Stimulated activated effector memory CD8-positive, alpha-beta T cell treated with anti-CD3 and anti-CD28 coated beads, Interleukin-12 subunit alpha, Interleukin-12 subunit beta, amount 100 ng/mL, for 72 hours (primary cell): Measurements from ENCODE around the gene GTF2H1.
A peak's percentile ranks its signal among the peaks of the same experiment; 100 is the strongest.

ENCODE experiments used
- ATAC-seq: fragments of 150-1000 bp; cut with Tn5 transposase; 2 replicates; pipeline ENCODE4 v1.10.0; 2021
- DNase-seq, 2 donors: peaks; one replicate each; pipeline ENCODE4 v3.0.0; 2021 to 2022; ENCODE audit warnings: low spot score in 2 of 2
- H3K27ac Mint-ChIP-seq: one replicate; pipeline ENCODE4 v1.8.0; 2022; ENCODE audit warnings: mild to moderate bottlenecking, mixed read lengths
- H3K36me3 Mint-ChIP-seq: one replicate; pipeline ENCODE4 v1.8.0; 2022; ENCODE audit warnings: mild to moderate bottlenecking, mixed read lengths
- H3K4me1 Mint-ChIP-seq: one replicate; pipeline ENCODE4 v1.8.0; 2022; ENCODE audit warnings: mixed read lengths
- H3K4me3 Mint-ChIP-seq: one replicate; pipeline ENCODE4 v1.8.0; 2022; ENCODE audit warnings: mild to moderate bottlenecking, mixed read lengths
- H3K9me3 Mint-ChIP-seq: one replicate; pipeline ENCODE4 v1.8.0; 2022; ENCODE audit warnings: mixed read lengths

GTF2H1 gene

DNA sequence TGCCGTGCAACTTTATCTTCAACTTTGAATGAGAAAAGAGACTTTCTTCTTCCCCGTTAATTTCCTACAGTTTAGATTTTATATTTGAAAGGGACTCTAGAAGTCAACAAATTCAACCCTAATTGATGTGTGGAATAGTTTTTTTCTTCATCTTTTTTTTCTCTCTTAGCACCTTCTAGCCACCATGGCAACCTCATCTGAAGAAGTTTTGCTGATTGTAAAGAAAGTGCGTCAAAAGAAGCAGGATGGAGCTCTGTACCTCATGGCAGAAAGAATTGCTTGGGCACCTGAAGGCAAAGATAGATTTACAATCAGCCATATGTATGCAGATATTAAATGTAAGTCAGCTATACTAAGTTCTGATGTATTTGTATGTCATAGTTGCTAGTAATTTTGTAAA is 10.5 kb downstream of the GTF2H1 start:
- DNase-seq: no peak
- H3K27ac Mint-ChIP-seq: peak overlapping the region; percentile 84
- peaks cover 95% of the 10 kb centered on the region for H3K36me3 Mint-ChIP-seq
- H3K4me1 Mint-ChIP-seq: peaks cover 38% of the 10 kb centered on the region
- no peaks in the 10 kb centered on the region for H3K9me3 Mint-ChIP-seq
- ATAC-seq: no peak
- H3K4me3 Mint-ChIP-seq: no peak overlapping the region

DNA sequence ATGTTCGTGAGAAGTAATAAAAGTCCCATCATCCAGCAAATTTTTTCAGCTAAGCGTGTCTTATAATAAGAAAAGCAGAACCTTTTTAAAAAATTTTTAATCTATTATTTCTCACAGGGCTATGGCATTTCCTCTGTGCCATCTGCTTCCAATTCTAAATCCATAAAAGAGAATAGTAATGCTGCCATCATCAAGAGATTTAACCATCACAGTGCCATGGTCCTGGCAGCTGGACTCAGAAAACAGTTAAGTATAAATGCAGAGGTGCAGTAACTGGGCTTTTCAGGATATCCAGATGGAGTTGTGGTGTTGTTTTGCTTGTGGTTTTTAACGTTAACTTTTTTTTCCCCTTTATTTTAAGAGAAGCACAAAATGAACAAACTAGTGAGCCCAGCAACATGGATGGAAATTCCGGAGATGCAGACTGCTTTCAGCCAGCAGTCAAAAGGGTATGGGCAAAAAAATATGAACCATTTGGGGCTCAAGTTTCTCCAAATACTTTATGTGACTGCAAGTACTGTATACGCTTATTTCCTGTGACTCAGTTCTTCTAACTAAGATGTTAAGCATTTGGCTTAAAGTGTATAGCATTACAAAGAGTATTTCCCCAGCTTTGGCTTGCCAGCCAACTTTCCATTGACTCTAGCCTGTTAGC is 25.2 kb downstream of the GTF2H1 start:
- peak overlapping the region; percentile 63 for H3K27ac Mint-ChIP-seq
- peaks cover 5% of the 10 kb centered on the region for H3K4me1 Mint-ChIP-seq

DNA sequence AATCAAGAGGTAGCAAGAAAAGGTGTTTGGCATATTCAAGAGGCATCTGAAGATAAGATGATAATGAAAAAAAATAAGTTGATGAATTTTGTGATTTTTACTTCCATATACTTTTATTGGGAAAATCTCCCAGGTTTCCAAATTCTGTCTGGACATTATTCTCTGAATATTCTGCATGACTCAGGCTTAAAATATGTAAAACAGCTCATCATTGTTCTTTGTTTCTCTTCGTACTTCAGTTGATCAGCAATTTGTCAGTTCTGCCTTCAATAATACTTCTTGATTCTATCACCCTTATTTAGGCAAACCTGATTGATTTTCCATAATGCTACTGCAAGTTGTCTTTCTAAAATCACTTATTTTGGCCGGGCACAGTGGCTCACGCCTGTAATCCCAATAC is 30.2 kb downstream of the GTF2H1 start:
- no peak overlapping the region for H3K27ac Mint-ChIP-seq
- no peak overlapping the region for H3K4me3 Mint-ChIP-seq
- peaks cover 5% of the 10 kb centered on the region for H3K4me1 Mint-ChIP-seq
- H3K36me3 Mint-ChIP-seq: peaks cover 97% of the 10 kb centered on the region
- DNase-seq (no peak), ATAC-seq (no peak)
- no peaks in the 10 kb centered on the region for H3K9me3 Mint-ChIP-seq

More for the DNA sequence above, 25.2 kb downstream of the GTF2H1 start:
- no peaks in the 10 kb centered on the region for H3K9me3 Mint-ChIP-seq
- ATAC-seq (no peak), DNase-seq (no peak)
- peaks cover 98% of the 10 kb centered on the region for H3K36me3 Mint-ChIP-seq
- H3K4me3 Mint-ChIP-seq: no peak overlapping the region

- Mint-ChIP-seq H3K36me3 (peaks cover 99% of the 10 kb centered on the region), H3K4me3 (no peak overlapping the region), H3K4me1 (no peaks in the 10 kb centered on the region), H3K27ac (peak overlapping the region; percentile 46), H3K9me3 (no peaks in the 10 kb centered on the region)
- ATAC-seq (no peak), DNase-seq (no peak)
Measured at GRCh38 chr11:18358646-18359045, 36.3 kb downstream of the GTF2H1 start.

- Mint-ChIP-seq H3K27ac (no peak overlapping the region), H3K9me3 (no peaks in the 10 kb centered on the region)
Measured at GRCh38 chr11:18361154-18361553, 38.8 kb downstream of the GTF2H1 start.

DNA sequence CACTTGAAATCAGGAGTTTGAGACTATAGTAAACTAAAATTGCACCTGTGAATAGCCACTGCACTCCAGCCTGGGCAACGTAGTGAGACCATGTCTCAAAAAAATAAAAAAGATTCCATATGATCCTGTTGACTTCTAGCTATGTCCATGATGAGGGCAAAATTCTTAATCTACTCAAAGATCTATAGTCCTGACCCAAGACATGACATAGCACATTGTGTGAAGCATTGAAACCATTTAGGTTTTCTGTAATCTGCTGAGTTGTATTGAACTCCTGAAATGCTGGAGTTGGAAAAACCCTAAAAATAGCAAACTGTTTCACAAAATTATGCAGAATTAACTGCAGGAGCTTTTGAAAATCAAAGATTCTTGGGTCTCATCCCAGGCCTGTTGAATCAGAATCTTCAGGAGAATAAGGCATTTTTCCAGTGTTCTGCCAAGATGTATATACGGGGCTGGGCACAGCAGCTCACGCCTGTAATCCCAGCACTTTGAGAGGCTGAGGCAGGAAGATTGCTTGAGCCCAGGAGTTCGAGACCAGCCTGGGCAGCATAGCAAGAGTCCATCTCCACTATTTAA is 42.2 kb downstream of the GTF2H1 start:
- Mint-ChIP-seq H3K4me1 (no peaks in the 10 kb centered on the region), H3K4me3 (no peak overlapping the region), H3K36me3 (peaks cover 81% of the 10 kb centered on the region), H3K9me3 (no peaks in the 10 kb centered on the region), H3K27ac (peak overlapping the region; percentile 34)
- DNase-seq: no peak
- no peak for ATAC-seq

More at GRCh38 chr11:18361154-18361553, 38.8 kb downstream of the GTF2H1 start:
- Mint-ChIP-seq H3K4me1 (no peaks in the 10 kb centered on the region), H3K36me3 (peaks cover 100% of the 10 kb centered on the region), H3K4me3 (no peak overlapping the region)
- no peak for DNase-seq
- no peak for ATAC-seq

DNA sequence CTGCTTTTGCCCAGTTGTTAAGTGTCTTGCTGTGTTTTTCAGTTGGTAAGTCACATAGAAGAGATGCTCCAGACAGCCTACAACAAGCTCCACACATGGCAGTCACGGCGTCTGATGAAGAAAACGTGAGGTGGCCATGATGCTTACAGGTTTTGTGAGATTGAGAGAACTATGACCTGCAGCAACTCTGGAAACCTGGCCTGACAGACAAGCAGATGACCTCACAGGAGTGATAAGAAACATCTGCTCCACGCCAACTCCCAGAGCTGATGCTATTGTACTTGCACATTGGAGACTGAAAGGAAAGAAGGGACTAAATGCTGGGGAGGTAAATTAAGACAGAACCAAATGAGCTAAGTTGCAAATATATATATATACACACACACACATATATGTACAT is 43.4 kb downstream of the GTF2H1 start:
- no peak for ATAC-seq
- H3K36me3 Mint-ChIP-seq: peaks cover 69% of the 10 kb centered on the region
- peak overlapping the region; percentile 24 for H3K27ac Mint-ChIP-seq
- DNase-seq: no peak
- no peaks in the 10 kb centered on the region for H3K4me1 Mint-ChIP-seq
- no peaks in the 10 kb centered on the region for H3K9me3 Mint-ChIP-seq
- H3K4me3 Mint-ChIP-seq: no peak overlapping the region

- Mint-ChIP-seq H3K4me3 (no peak overlapping the region), H3K4me1 (peaks cover 2% of the 10 kb centered on the region), H3K36me3 (peaks cover 64% of the 10 kb centered on the region), H3K9me3 (no peaks in the 10 kb centered on the region), H3K27ac (peak overlapping the region; percentile 24)
- DNase-seq: no peak
- ATAC-seq: no peak
Measured at GRCh38 chr11:18366286-18366685, 43.9 kb downstream of the GTF2H1 start.

- Mint-ChIP-seq H3K36me3 (peaks cover 52% of the 10 kb centered on the region), H3K4me3 (no peak overlapping the region), H3K27ac (no peak overlapping the region), H3K9me3 (no peaks in the 10 kb centered on the region), H3K4me1 (peaks cover 5% of the 10 kb centered on the region)
- ATAC-seq: no peak
- no peak for DNase-seq
Measured at GRCh38 chr11:18367431-18367830, 45.1 kb downstream of the GTF2H1 start.

GRCh38 chr11:18368221-18368620 is 45.9 kb downstream of the GTF2H1 start:
- H3K36me3 Mint-ChIP-seq: peaks cover 44% of the 10 kb centered on the region
- no peak overlapping the region for H3K4me3 Mint-ChIP-seq
- H3K27ac Mint-ChIP-seq: no peak overlapping the region
- no peaks in the 10 kb centered on the region for H3K9me3 Mint-ChIP-seq
- peaks cover 5% of the 10 kb centered on the region for H3K4me1 Mint-ChIP-seq
- DNase-seq: no peak
- no peak for ATAC-seq

DNA sequence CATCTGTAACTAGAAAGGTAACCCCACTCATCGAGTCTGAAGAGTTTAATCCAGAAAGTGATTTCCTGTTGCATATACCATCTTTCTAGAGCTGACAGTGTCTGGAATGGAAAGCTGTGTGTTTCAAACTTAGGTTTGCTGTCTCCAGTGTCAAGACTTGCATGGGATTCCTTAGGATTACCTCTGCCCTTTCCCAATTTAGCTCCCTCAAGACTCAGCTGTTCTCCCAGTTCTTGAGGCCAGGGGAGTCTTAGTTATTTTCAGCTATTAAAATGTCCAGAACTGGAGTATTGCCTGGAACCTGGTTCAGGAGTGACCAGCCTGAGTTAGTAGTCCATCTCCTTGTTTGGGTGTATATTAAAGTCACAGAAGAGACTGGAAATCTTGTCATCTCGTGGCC is 47.0 kb downstream of the GTF2H1 start:
- H3K27ac Mint-ChIP-seq: peak overlapping the region; percentile 45

GRCh38 chr11:18371279-18371678 is 48.9 kb downstream of the GTF2H1 start:
- DNase-seq (no peak), ATAC-seq (no peak)
- peaks cover 5% of the 10 kb centered on the region for H3K4me1 Mint-ChIP-seq
- H3K9me3 Mint-ChIP-seq: no peaks in the 10 kb centered on the region
- peaks cover 14% of the 10 kb centered on the region for H3K36me3 Mint-ChIP-seq
- peak overlapping the region; percentile 37 for H3K27ac Mint-ChIP-seq
- no peak overlapping the region for H3K4me3 Mint-ChIP-seq

More for the DNA sequence above, 47.0 kb downstream of the GTF2H1 start:
- no peak for ATAC-seq
- peaks cover 5% of the 10 kb centered on the region for H3K4me1 Mint-ChIP-seq
- no peak for DNase-seq
- no peak overlapping the region for H3K4me3 Mint-ChIP-seq
- H3K36me3 Mint-ChIP-seq: peaks cover 33% of the 10 kb centered on the region
- no peaks in the 10 kb centered on the region for H3K9me3 Mint-ChIP-seq

DNA sequence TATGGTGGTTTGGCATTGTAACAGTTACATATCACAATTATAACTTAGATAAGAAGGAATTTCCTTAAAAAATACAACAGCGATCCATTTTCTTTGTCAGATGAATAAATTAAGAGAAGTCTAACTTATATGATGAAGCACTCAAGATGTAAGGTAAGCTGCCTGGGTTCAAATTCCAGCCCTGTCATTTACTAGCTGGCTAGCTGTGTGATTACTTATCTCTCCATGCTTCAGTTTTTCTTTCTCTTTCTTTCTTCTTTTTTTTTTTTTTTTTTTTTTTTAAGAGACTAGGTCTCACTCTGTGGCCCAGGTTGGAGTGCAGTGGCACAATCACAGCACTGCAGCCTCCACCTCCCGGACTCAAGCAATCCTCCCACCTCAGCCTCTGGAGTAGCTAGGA is 49.8 kb downstream of the GTF2H1 start:
- Mint-ChIP-seq H3K4me3 (no peak overlapping the region), H3K4me1 (peaks cover 5% of the 10 kb centered on the region), H3K9me3 (no peaks in the 10 kb centered on the region), H3K36me3 (peaks cover 4% of the 10 kb centered on the region), H3K27ac (no peak overlapping the region)
- DNase-seq (no peak), ATAC-seq (no peak)

DNA sequence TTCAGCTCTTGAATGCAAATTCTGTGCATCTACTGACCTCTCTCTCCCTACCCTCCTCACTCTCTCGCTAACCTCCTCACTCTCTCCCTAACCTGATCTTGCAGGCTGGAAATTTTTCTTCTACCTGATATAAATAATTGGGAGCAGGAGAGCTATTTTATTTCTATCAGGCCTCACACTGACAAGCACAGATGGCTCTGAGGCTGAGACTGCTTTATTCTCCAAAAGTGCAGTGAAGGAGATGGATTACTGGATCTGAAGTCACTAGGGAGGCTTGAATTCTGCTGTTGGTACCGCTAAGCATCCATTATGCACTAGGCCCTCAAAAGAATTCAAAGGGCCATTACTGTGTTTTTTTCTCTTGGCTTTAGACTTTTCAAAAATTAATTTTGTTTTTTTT is 52.6 kb downstream of the GTF2H1 start:
- Mint-ChIP-seq H3K4me3 (no peak overlapping the region), H3K4me1 (peaks cover 5% of the 10 kb centered on the region), H3K9me3 (no peaks in the 10 kb centered on the region), H3K36me3 (no peaks in the 10 kb centered on the region), H3K27ac (no peak overlapping the region)
- no peak for ATAC-seq
- no peak for DNase-seq

GRCh38 chr11:18375941-18376340 is 53.6 kb downstream of the GTF2H1 start:
- no peak for DNase-seq
- no peak for ATAC-seq
- Mint-ChIP-seq H3K27ac (no peak overlapping the region), H3K36me3 (no peaks in the 10 kb centered on the region), H3K4me1 (peaks cover 5% of the 10 kb centered on the region), H3K9me3 (no peaks in the 10 kb centered on the region), H3K4me3 (no peak overlapping the region)

DNA sequence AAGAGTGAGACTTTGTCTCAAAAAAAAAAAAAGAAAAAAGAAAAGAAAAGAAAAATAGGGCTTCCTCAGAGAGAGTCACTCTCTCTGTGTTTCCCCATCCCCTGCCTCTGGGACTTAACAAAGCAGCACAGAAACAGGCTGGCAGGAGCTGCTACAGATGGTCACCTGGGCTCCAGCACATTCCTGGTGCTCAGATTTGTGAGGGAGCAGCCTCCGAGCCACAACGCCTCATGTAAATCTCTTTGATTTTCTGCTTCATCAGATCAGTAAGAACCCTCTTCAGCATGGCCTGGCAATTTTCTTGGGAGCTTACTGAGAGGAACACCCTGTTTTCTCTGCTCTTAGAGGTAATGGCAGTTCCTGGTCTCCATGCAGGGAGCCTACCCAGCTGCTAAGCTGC is 56.8 kb downstream of the GTF2H1 start:
- Mint-ChIP-seq H3K4me1 (peaks cover 17% of the 10 kb centered on the region), H3K27ac (no peak overlapping the region), H3K9me3 (no peaks in the 10 kb centered on the region), H3K4me3 (no peak overlapping the region), H3K36me3 (peaks cover 7% of the 10 kb centered on the region)
- ATAC-seq: no peak
- DNase-seq: no peak
